Ovary (tissue), 3 donors: ENCODE data around the gene AMBN.

ENCODE experiments used
- CTCF ChIP-seq, 3 donors: fragments of 450-650 bp in 2 of 3; fragments of 200-600 bp in 1 of 3; IDR thresholded peaks; one replicate each; pipeline versions ENCODE4 v1.5.1 to v1.8.0; 2016 to 2022; ENCODE audit warnings: antibody characterized with exemption in 3 of 3, mild to moderate bottlenecking in 1 of 3
- EP300 ChIP-seq: sonication (generic); formaldehyde crosslinking; IDR thresholded peaks from one replicate; pipeline ENCODE4 v1.6.1; 2017; ENCODE audit warnings: antibody characterized with exemption
- POLR2A ChIP-seq: fragments of 450-650 bp; IDR thresholded peaks from one replicate; pipeline ENCODE4 v1.6.1; 2017; ENCODE audit warnings: antibody characterized with exemption, mild to moderate bottlenecking, moderate library complexity
- donor health status: DM: no; HTN: no; CAD: no.

GRCh38 chr4:70594196-70594595 lies 2.1 kb downstream of the AMBN start:
- TF ChIP-seq CTCF (IDR thresholded peaks at IDR 0.05), result no peak
- no peak for TF ChIP-seq POLR2A
- no peak for TF ChIP-seq EP300
